NCI-H1417 treated with DMSO at 0.1 percent for 48 hours (cell line): Measurements from ENCODE around the gene PCDHB9.

Experiments used
- DNase-seq: peaks from one replicate; lab custom pipeline; 2025; lab: John Stamatoyannopoulos, UW

The PCDHB9 gene

GRCh38 chr5:141236516-141237313 is 49.8 kb downstream of the PCDHB9 start:
- DNase-seq = no peak
